Cerebellar cortex (tissue), 1 donor: ENCODE data around the gene SEBOX.

Source experiments
- DNase-seq: peaks from one replicate; pipeline ENCODE4 v3.0.0-alpha.2; 2015; ENCODE audit warnings: low spot score

The SEBOX gene

DNA sequence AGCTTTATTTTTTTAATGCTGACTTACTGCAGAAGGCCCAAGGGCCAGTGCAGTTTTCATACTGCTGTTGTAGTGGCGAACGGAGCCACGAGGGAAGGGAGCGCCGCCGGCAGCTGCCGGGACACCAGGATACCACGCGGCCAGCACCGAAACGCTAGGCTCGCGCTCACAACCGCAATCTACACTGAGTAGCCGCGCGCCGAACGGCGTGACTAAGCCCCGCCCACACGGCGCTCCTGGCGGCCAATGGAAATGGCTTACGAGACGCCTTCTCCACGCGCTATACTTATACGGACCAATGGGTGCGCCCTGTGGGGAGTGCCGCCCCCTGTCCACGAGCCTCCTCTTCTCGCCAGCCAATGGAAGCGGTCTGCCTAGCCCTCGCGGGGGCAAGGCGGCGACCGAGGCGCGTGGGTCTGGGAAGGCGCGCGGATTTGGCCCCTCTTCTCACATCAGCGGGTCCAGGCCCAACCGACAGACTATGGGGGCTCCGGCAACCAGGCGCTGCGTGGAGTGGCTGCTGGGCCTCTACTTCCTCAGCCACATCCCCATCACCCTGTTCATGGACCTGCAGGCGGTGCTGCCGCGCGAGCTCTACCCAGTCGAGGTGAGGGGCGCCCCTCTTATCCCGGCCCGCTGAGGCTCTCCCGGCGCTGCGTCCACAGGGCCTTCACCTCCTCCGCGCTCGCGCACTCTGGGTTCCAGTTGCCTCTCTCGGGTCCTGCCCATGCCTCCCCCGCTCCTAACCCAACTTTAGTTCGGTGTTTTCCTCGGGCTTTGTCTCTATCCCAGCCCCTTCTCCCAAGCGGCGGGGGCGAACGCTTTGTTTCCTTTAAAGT is 46.0 kb downstream of the SEBOX start, which contains the start of gene TMEM97:
Gene TMEM97, plus strand, starts transcription at position 442 of the 839 bp plus-strand sequence. Its CDS starts 40 bp downstream, at position 482.
- DNase-seq, result peak; percentile 98

DNA sequence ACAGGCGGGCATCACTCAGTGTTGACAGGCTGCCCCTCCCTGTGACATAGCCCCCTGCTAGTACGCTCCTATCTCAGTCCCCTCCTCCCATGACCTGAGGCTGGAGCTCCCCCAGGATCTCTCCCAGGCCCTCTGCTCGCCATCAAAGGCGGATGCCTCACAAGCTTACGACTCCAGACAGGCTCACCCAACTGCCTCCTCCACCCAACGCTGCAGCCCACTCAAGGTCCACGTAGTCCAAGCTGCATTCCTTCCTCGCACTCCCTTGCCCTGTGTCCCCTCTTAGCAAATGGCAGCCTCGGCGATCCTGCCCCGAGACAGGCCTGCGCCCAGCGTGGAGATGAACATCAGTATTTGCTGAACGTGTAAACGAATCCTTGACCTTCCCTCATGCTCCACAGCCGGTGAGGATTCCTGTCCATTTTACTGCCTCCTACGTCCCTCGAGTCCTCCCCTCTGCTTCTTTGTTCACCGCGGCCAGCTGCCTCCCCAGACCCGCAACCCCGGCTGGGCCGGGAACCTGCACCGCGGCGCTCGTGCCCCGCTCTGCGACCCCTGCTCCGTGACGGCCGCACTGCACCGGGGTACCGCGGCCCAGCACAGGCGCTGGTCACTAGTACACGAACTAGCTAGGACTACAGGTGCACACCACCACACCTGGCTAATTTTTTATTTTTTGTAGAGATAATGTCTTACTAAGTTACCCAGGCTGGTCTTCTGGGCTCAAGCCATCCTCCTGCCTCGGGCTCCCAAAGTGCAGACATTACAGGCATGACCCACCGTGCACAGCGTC is 46.8 kb downstream of the SEBOX start:
- no peak for DNase-seq

DNA sequence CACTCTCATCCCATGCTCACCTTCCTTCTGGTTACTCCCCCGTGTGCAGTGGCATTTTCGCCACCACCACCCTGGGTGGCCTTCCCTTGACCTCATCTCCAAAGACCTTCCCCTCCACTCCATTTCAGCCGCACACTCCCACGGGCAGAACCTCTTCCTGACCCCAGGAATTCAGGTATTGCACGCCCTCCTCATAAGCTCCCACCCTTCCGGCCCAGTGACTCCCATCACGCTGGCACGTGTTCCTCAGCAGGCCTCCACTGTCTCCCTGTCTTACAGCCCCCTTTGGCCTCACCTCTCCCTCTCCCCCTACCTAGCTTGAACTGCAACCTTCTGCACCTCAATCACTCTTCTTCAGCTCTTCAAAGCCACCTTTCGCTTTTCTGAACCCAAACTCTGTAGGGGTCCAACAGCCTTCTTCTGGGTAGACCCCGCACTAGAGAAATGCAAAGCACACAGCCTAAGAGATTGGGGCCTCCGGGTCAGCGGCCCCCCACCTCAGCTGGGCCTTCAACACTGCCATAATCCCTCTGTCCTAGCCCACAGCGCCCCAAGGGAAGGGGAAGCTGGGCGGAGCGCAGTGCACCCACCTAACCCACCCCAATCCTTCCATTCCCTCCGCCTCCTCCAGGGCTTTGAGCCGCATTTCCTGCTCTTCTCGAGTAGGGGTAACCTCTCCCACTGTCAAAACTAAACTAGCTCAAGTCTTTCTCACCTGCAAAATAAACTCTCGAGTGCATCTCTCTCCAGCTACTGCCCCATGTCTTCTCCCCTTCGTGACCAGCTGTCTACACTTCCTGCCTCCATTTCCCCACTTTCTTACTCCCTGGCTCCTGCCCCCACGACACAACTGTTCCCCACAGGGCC is 47.7 kb downstream of the SEBOX start:
- DNase-seq, result no peak

DNA sequence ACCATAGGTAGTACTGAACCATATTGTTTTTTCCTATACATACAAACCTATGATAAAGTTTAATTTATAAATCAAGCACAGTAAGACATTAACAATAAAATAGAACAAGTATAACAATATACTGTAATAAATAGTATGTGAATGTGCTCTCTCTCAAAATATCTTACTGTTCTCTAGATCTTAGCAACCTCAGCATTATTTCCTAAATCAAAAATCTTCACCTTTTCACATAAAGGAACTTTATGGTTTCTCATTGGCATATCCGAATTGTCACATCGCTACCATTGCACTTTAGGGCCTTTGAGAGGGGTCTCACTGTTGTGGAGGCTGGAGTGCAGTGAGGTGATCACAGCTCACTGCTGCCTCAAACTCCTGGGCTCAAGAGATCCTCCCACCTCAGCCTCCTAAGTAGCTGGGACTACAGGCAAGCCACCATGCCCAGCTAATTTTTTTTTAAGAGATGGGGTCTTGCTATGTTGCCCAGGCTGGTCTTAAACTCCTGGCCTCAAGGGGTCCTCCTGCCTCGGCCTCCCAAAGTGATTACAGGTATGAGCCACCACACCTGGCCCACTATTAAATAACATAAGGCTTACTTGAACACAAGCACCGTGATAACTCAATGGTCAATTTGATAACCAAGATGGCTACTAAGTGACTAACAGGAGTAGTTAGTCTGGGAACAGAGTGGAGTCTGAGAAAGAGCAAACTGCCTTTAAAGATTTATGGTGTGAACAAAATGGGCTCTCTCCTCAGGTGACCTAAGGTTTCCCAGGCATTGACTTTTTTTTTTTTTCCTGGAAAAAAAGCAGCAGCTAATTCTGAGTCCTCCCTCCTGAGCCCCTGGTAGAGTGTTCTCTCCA is 48.9 kb downstream of the SEBOX start:
- no peak for DNase-seq

DNA sequence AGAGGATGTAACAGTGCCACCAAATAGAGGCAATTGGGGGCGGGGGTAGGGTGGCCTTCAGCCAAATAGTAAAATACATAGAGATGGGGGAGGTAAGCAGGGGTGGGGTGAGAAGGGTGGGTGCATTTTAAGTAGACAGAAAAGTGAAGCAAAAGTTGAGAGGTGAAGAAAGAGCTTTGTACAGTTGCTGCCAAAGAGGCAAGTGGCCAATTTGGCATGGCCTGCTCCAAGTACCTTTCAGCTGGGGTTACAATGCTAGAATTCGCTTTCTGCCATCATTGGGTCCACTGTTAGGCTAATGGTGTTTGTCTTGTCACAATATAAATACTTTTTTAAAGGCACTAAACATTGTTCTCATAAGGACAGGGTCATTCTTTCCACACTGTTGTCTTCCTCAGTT is 51.2 kb downstream of the SEBOX start:
- no peak for DNase-seq
